Measurements from ENCODE around the gene UMPS.
"Not testable (repeated sequence)": the region's sequence is repeated elsewhere in the genome, so short reads cannot be mapped to it uniquely, and the experiment has no call there.

Gene UMPS

DNA sequence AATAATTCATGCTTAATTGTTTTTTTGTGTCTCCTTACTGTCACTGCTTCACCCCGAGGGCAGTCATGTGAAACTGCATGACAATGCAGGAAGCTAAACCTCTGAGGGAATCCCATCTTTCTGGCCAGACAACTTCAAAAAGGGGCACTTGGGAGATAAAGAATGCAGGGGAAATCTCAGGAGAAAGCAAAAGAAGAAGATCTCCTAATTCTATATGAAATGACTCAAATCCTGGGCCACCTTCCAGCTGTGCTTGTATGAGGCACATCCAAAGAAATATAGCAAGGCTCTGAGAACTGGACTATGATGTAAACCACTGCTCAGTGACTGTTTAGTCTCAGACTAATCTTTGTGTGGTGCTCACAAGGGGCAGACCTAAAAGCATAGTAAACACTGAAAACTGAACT, 22.6 kb upstream of the UMPS start:
- DNase-seq: no peak

DNA sequence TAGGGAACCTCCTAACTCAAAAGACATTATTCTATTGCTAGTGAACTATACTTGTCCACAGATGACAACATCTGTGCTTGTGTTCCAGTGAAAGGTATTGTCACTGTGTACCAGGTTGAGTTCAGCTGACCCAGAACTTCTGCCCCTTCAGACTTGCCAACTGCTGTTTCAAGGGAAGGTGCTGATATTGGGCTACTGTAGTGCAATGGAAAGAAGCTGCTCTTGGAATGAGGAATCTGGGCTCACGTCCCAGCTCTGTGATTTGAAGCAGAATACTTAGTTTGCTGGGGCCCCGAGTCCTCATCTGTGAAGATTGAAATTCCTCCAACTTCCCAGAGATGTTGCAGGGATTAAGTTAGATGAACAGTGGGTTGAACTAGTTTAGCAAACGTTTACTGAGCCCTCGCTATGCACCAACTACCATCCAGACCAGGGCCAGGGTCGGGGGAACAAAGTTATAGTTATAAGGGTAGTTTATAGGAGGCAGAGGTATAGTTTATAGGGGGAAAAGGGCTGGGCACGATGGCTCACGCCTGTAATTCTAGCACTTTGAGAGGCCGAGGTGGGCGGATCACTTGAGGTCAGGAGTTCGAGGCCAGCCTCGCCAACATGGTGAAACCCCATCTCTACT, 15.9 kb upstream of the UMPS start:
- DNase-seq: no peak

DNA sequence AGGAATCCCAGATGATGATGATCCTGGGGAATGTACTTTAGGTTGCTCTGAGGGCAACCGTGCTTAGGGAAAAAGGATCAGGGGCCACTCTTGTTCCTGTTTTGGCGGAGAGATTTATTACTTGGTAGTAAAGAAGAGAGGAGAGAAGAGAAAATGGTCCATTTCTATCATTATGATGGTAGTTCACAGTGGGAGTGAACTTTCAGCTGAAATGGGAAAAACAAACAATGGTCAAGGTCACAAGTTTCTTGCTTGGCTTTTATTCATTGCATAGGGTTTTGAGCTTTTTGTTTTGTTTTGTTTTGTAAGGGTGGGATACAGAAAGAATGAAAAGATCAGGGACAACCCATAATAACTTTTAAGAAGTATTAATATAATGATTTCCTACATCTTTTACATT, 7.7 kb upstream of the UMPS start:
- no peak for DNase-seq

GRCh38 chr3:124730941-124731297, 667 bp downstream of the UMPS start:
- DNase-seq: no peak

DNA sequence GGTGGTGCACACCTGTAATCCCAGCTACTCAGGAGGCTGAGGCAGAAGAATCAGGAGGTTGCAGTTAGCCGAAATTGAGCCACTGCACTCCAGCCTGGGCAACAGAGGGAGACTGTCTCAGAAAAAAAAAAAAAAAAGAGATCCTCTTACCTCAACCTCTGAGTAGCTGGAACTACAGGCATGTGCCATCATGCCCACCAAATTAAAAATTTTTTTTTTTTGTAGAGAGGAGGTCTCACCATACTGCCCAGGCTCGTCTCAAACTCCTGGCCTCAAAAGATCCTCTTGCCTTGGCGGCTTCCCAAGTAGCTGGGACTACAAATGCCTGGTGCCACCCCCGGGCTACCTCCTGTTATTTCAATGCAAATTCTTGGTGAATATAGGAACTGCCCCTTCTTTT, 1.5 kb downstream of the UMPS start:
- no peak for DNase-seq

GRCh38 chr3:124741027-124741426, 10.8 kb downstream of the UMPS start:
- no peak for DNase-seq

DNA sequence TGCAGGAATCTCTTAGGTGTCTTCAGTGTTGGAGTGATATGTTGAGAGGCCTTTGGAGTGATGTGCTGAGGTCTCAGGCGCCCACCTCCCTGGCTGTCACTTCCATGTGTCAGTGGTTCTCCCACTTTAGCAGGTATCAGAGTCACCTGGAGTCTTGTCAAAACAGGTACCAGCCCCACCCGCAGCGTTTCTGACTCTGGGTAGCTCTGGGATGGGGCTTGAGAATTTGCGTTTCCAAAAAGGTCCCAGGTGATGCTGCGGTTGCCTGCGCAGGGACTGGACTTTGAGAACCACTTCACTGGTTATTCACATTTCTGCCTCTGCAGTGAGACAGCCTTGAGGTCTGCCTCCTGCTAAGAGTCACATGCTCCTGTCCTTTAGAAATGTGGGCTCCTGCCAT, 15.5 kb downstream of the UMPS start:
- DNase-seq: no peak

- no peak for DNase-seq
Observed at GRCh38 chr3:124747111-124747981, 17.1 kb downstream of the UMPS start.

GRCh38 chr3:124748560-124749198, 18.4 kb downstream of the UMPS start:
- no peak for DNase-seq

DNA sequence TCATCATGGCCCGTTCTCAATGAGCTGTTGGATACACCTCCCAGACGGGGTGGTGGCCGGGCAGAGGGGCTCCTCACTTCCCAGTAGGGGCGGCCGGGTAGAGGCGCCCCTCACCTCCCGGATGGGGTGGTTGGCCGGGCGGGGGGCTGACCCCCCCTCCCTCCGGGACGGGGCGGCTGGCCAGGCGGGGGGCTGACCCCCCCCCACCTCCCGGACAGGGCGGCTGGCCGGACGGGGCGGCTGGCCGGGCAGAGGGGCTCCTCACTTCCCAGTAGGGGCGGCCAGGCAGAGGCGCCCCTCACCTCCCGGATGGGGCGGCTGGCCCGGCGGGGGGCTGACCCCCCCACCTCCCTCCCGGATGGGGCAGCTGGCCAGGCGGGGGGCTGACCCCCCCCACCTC, 19.6 kb downstream of the UMPS start:
- not testable (repeated sequence) for DNase-seq

GRCh38 chr3:124751501-124751900, 21.2 kb downstream of the UMPS start:
- DNase-seq: no peak

DNA sequence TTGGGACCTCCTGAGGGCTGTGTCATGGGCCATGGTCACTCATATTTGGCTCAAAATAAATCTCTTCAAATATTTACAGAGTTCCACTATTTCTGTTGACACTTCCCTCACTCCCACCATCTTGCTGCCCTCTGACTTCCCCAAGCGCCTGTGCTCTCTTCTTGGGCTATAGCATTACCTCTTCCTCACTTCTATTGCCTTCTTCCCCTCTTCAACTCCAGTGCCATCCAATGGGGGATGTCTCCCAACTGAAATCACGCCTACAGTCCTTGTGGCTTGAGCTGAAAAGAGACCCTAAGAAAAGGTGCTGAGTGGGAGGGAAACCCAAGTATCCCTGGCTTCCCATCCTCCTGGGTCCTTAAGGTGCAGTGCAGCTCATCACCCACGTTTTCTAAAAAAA, 21.8 kb downstream of the UMPS start:
- DNase-seq: no peak

GRCh38 chr3:124757926-124758325, 27.7 kb downstream of the UMPS start:
- not testable (repeated sequence) for DNase-seq

- no peak for DNase-seq
Observed at GRCh38 chr3:124758851-124759635, 28.8 kb downstream of the UMPS start.

DNA sequence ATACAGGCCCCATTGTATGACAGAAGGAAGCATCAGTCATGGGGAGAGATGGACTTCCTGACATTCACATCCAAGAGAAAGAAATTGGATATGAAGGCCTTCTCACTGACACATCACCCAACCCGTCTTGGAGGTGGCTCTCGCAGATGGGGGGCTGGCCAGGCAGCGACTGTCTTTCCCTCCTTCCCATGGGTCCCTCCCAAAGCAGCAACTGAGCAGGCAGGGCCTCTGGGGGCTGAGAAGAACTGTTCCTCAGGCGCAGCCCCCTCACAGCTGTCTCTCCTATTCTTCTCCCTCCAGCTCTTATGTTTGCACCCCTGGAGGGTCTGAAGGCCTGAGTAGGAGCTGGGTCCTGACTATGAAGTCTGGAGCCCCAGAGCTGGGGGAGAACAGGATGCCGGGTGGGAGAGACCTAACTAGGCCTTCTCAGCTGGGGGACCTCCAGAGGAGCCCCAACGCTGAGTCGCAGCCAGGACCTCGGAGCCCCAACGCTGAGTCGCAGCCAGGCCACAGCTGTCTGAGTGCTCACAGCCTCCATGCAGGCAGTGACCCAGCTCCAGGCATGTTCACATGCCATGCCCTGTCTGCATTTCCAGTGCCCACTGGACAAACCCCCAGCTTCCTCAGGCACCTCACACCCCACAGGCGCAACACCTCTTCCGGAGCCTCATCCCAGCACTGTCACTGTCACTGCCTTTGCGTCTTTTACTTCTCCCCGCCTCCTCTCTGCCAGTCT, 29.6 kb downstream of the UMPS start:
- DNase-seq: no peak

DNA sequence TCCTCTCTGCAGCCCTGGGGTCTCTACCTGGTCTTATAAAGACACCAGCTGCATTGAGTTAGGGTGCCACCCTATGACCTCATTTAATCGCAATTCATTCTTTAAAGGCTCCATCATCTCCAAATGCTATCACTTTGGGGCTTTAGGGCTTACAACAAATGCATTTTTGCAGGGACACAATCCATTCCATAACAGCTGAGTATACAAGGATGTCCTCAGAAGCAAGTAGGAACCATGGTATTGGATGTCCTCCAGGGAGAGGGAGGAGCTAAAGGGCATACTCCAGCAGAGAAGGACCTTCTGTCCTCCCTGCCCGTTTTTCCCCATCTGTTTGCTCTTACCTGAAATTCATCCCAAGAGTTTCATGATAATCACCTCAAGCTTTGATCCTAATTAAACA, 30.3 kb downstream of the UMPS start:
- DNase-seq: no peak

DNA sequence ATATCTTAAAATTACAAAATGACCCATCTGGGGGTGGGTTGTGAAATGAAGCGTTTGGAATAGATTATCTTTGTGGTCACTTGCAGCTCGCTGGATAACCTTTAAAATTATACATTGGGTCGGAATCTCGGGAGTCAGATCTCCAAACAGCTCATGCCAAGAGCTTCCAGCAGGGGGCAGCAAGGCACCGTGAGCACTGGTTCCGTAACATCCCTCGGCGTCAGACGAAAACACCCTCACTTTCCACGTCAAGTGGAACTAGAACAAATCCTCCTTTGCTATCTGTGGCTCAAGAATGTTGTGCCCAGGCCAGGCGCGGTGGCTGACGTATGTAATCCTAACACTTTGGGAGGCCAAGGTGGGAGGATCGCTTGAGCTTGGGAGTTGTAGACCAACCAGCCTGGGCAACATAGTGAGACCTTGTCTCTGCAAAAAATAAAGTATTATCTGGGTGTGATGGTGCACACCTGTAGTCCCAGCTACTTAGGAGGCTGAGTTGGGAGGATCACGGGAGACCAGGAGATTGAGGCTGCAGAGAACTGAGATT, 31.1 kb downstream of the UMPS start:
- peak; percentile 62 for DNase-seq

GRCh38 chr3:124761935-124762660, 31.8 kb downstream of the UMPS start:
- DNase-seq: no peak

DNA sequence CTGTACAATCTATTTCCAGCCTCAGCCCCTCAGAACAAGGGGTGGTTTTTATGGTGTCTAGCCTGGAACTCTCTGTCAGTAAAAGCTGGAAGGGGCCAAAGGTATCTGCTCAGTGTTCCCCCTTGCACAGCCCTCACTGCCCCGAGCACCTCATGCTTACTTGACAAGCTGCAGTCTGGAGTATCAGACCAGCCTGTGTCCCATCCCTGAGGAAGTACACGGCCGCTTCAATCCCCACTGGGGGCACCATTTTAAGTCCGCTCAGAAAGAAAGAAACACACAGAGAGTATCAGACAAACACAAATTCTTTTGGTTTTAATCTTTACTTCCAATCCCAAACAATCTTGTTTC, 32.4 kb downstream of the UMPS start:
- DNase-seq: no peak

GRCh38 chr3:124763206-124763605, 33.0 kb downstream of the UMPS start:
- no peak for DNase-seq

DNA sequence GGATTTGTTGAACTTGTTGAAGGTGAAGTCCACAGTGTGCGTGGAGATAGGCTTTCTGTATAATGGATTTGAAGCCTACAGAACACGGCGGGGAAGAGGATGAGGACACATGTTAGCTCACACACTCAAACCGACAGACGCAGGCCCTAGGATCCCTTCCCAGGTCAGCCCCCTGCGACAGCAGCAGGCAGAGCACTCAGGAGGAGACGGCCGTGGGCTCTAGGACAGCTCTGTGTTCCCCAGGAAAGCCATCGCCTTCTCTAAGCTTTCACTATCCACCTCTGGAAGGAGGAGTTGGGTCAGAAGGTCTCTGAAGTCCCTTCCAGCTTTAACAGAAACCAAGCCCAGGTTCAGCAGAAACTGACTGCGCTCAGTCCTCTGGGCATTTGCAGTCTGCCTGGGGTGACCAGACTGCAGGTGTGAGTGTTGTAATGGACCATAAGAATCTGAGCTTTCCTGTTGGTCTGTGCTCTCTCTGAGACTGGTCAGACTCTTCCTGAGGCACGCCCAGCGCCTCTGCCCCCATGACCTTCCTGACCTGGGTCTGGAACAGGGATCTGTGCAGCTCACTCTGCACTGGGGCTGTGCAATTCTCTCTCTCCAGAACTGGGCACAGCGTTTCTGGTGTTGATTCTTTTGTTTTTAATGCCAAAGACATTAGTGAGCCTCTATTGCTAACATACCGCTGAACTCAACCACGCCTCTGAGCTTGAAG, 33.5 kb downstream of the UMPS start:
- no peak for DNase-seq

Measured in CD4-positive, alpha-beta T cell treated with Interleukin-15 for 1 hour (primary cell).